ENCODE measurements around the gene ALKBH4.
"Not testable (repeated sequence)": the region's sequence is repeated elsewhere in the genome, so short reads cannot be mapped to it uniquely, and the experiment has no call there.

ALKBH4 gene

DNA sequence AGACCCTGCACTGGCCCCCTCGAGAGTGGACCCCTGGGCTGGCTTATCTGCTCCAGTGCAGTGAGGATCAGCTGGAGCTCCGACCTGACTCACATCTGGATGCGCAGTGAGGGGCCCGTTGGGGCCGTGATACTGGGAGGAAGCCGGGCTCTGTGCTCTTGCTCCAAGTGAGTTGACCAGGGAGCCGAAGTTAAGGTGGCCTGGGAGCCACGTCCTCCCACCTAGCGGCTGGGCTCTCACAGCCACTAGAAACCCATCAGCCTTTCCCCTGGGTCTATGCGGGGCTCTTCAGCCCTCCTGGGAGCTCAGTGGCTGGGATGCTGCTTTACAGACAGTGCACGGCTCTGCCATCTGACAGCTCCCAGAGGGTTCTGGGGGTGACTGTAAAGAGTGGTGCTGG lies 9.1 kb downstream of the ALKBH4 start:
- in situ Hi-C loops (cut with MboI; ENCODE audit: low sequenced_read_pairs) = no loop called here

GRCh38 chr7:102454932-102455331 lies 9.7 kb downstream of the ALKBH4 start:
- in situ Hi-C loops (cut with MboI; ENCODE audit: low sequenced_read_pairs) = not testable (repeated sequence)

DNA sequence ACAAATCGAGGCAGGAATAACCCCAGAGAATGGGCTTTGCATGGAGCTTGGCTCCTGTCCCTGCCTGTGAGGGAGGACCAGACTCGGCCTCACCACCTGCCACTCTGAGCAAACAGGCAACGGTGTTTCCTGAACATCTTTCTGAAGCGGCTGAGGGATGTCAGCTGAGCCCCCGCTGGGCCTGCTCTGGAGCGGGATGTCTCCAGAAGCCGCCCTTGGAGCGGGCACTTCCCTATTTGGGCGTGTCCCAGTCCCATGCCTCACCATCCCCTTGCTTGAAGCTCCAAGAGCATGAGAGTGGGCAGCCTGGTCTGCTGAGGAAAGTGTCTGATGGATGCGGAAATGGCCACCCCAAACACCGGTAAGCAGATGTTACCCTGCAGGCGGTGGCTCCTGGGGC lies 10.2 kb downstream of the ALKBH4 start:
- in situ Hi-C loops (cut with MboI; ENCODE audit: low sequenced_read_pairs) = no loop called here

- in situ Hi-C loops (cut with MboI; ENCODE audit: low sequenced_read_pairs) = no loop called here
These were observed 11.3 kb downstream of the ALKBH4 start for GRCh38 chr7:102453319-102453718.

DNA sequence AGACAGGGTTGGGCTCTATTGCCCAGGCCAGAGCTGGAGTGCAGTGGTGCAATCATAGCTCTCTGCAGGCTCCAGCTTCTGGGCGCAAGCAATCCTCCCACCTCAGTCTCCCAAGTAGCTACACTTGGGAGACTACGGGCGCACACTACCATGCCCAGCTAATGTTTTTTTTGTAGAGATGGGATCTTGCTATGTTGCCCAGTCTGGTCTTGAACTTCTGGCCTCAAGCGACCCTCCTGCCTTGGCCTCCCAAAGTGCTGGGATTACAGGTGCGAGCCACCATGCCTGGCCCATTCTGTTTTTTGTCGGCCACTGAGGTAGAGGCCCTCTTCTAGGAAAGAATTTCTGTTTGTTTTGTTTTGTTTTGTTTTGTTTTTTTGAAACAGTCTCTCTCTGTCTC lies 12.2 kb downstream of the ALKBH4 start:
- in situ Hi-C loops (cut with MboI; ENCODE audit: low sequenced_read_pairs) = no loop called here

GRCh38 chr7:102451371-102452054 lies 13.2 kb downstream of the ALKBH4 start:
- in situ Hi-C loops (cut with MboI; ENCODE audit: low sequenced_read_pairs) = no loop called here

- in situ Hi-C loops (cut with MboI; ENCODE audit: low sequenced_read_pairs) = no loop called here
These were observed 14.4 kb downstream of the ALKBH4 start for GRCh38 chr7:102450242-102450641.

DNA sequence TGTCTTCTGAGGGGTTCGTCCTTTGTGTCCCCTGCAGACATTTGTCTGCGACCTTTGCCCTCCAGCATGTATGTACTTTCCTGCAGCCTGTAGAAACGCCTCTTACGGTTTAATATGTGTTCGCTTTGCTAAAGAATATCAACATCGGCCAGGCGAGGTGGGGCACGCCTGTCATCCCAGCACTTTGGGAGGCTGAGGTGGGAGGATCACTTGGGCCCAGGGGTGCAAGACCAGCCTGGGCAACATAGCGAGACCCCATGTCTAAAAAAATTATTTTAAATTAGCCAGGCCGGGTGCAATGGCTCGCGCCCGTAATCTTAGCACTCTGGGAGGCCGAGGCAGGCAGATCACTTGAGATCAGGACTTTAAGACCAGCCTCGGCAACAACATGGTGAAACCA lies 15.5 kb downstream of the ALKBH4 start:
- in situ Hi-C loops (cut with MboI; ENCODE audit: low sequenced_read_pairs) = no loop called here

DNA sequence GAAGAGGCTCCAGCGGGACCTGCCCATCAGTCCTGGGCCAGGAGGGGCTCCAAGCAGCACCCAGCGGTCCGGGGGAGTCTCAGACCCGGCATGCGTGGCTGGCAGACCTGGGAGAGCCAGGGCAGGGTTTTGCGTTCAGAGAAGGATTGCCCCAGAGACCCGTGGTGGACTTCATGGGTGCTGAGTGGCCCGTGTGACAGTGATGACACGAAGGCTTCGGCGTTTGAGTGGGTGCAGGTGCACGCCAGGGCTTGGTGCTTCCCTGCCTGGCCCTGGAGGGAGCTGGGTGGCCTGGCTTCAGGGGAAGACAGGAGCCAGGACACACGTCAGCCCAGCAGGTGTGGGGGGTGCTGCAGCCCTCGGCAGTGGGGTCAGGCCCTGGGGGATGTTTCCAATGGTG lies 17.4 kb downstream of the ALKBH4 start:
- in situ Hi-C loops (cut with MboI; ENCODE audit: low sequenced_read_pairs) = no loop called here

DNA sequence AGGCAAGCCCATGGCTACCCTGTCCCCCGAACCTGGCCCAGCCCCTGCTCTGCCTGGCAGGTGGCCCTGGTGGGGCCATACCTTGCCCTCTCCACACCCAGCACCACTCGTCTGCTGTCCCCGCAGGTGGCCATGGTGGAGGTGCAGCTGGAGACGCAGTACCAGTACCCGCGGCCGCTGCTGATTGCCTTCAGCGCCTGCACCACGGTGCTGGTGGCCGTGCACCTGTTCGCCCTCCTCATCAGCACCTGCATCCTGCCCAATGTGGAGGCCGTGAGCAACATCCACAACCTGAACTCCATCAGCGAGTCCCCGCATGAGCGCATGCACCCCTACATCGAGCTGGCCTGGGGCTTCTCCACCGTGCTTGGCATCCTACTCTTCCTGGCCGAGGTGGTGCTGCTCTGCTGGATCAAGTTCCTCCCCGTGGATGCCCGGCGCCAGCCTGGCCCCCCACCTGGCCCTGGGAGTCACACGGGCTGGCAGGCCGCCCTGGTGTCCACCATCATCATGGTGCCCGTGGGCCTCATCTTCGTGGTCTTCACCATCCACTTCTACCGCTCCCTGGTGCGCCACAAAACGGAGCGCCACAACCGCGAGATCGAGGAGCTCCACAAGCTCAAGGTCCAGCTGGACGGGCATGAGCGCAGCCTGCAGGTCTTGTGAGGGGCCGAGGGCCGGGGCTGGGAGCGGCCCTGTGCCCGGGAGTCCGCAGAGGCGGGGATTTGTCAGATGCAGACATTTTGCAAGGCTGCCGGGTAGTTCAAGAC lies 18.1 kb downstream of the ALKBH4 start:
- in situ Hi-C loops (cut with MboI; ENCODE audit: low sequenced_read_pairs) = no loop called here

DNA sequence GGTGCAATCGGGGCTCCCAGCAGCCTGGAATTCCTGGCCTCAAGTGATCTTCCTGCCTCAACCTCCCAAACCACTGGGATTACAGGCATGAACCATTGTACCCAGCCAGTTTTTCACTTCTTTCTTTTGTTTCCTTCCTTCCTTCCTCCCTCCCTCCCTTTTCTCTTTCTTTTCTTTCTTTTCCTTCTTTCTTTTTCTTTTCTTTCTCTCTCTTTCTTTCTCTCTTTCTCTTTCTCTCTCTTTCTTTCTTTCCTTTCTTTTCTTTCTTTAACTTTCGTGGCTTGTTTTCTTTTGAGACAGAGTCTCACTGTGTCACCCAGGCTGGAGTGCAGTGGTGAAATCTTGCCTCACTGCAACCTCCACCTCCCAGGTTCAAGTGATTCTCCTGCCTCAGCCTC lies 19.0 kb downstream of the ALKBH4 start:
- in situ Hi-C loops (cut with MboI; ENCODE audit: low sequenced_read_pairs) = no loop called here

DNA sequence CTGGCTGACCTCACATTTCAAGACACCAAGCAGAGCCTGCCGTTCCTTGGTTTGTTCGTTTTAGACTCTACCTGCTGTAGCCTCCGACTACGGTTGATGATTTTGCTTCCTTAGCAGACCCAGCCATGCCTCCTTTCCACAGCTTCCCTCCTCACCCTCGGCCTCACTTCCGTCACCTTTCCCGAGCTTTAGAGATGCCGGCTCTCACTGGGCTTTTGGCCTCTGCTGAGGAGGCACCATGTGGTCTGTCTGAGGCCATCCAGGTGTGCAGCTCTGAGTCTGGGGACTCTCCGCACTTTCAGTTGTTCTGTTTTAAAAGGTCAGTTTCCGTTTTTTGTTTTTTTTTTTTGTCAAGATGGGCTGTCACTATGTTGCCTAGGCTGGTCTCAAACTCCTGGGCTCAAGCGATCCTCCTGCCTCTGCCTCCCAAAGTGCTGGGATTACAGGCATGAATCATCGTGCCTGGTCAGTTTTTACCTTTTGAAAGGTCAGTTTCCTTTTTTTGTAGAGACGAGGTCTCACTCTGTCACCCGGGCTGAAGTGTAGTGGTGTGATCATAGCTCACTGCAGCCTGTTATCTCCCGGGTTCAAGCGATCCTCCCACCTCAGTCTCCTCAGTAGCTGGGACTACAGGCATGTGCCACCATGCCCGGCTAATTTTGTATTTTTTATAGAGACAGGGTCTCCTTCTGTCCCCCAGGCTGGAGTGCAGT lies 19.5 kb downstream of the ALKBH4 start:
- in situ Hi-C loops (cut with MboI; ENCODE audit: low sequenced_read_pairs) = no loop called here

DNA sequence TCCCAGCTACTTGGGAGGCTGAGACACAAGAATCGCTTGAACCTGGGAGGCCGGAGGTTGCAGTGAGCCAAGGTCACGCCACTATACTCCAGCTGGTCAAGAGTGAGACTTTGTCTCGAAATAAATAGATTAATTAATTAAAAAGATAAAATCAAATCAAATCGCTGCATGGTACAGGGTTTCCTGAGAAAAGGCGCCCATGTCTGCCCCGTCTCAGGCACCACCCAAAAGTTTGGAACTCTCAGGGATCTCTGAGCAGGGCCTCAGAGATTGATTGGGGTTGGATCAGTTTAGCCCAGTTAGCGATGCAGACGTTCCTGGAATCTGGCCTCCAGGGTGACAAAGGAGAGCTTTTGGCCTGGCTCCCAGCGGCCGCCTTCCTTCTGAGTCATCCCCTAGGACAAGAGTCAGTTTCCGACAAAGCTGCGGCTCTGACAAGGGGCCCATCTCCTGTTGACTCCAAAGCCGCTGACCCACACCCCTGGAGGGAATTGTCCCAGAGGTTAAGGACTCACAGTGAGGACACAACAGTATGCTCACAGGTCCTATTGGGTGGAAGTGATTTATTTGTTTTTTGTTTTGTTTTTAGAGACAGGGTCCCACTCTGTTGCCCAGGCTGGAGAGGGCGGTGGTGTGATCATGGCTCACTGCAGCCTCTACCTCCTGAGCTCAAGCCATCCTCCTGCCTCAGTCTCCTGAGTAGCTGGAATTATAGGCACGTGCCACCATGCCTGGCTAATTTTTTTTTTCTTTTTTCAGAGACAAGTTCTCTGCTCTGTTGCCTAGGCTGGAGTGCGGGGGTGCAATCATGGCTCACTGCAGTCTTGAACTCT lies 24.5 kb downstream of the ALKBH4 start:
- in situ Hi-C loops (cut with MboI; ENCODE audit: low sequenced_read_pairs) = no loop called here

DNA sequence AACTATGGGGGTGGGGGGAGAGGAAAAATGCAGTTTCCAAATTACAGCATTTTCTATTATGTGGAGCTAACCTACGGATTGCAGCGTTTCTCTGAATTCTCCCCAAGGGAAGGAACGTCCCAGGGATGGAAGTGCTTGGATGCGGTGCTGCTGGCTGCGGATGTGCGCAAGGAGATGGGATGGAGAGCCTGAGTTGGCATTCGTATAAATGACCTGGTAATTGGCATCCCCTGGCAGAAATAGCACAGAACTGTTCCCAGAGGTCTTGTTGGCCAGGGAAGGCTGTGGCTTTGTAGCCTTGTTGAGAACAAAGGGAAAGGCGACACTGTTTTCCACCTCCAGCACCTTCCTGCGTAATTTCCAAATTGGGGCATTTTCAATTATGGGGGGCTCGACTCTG lies 28.5 kb downstream of the ALKBH4 start:
- in situ Hi-C loops (cut with MboI; ENCODE audit: low sequenced_read_pairs) = no loop called here

DNA sequence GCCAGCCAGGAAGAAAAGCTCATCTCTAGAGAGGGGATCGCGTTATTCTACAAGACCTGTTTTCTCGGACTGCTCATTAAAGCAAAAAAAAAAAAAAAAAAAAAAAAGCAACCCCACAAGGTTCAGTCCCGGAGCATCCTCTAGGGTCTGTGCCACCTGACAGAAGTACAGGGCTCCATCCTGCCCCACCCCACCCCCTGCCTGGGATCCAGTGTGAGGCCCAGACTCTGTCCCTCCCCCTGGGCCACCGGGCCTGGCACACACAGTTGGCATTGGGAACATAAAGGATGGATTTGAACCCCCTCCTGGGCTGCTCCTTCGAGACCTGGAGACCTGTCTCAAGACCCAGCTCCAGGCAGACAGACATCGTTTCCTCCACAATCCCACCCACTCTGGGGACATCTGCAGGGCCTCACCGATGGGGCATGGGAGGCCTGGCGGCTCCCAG lies 30.6 kb downstream of the ALKBH4 start:
- in situ Hi-C loops (cut with MboI; ENCODE audit: low sequenced_read_pairs) = no loop called here

- in situ Hi-C loops (cut with MboI; ENCODE audit: low sequenced_read_pairs) = no loop called here
These were observed 31.2 kb downstream of the ALKBH4 start, which contains the start of gene ORAI2 for GRCh38 chr7:102433219-102434038. Gene ORAI2, plus strand, starts transcription at chr7:102433575. Its CDS starts 5,382 bp downstream, at chr7:102438957.

DNA sequence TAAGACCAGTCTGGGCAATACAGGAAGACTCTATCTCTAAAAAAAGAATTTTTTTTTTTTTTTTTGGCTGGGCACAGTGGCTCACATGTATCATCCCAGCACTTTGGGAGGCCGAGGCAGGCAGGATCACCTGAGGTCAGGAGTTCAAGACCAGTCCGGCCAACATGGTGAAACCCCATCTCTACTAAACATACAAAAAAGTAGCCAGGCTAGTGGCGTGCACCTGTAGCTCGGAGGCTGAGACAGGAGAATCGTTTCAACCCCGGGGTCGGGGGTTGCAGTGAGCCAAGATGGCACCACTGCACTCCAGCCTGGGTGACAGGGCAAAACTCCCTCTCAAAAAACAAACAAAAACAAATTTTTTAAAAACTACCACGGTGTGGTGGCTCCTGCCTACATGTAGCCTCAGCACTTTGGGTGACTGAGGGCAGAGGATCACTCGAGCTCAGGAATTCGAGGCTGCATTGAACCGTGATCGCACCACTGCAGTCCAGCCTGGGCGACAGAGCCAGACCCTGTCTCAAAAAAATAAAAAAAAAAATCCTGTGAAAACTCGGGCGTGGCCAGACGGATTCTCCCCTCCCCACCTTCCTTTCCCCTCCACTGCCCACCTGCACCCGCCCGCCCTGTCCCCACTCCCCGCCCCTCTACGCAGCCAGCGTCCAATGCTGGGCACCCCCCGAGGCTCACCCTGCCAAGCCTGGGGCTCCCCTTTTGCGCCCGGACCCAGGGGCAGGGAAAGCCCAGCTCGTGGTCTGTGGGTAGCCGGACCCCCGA lies 32.0 kb downstream of the ALKBH4 start:
- in situ Hi-C loops (cut with MboI; ENCODE audit: low sequenced_read_pairs) = no loop called here

DNA sequence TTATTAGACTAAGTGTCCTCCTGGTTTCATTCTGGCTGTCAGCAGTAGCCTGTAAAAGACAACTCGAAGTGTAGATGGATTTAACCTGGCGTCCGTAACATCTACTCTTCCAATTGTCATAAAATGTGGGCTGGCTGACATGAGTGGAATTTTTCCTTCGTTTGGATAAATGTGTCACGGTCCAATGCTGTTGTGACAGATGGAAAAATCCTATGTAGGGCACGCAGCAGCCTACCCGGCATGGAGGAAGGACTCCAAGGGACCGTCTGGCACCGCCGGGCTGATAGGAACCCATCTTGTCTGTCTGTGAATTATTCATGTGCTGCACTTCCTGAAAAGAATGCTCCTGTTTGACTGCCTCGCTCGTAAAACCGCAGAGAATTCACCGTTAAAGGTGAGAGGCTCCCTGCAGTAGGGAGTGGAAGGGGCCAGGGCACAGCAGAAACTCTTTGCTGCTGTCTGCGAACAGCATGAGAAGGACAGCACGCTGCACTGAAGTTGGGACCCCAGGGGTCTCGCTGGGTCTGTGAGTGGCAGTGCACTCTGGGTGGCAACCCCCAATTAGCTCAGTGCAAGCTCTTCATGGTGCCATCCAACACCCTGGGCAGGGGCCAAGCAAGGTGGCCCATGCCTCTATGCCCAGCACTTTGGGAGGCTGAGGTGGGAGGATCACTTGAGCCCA lies 32.9 kb downstream of the ALKBH4 start:
- in situ Hi-C loops (cut with MboI; ENCODE audit: low sequenced_read_pairs) = no loop called here

Measured in HL-60/S4 treated with phorbol 12-myristate 13-acetate at 8.2 ng/mL for 4 days and 3 days (cell line).